NCI-H526 (cell line): ENCODE measurements around the gene AGBL5.

Experiments
- DNase-seq, 2 experiments: peaks; one replicate each; lab custom pipeline; 2025; lab: John Stamatoyannopoulos, UW

The AGBL5 gene

DNA sequence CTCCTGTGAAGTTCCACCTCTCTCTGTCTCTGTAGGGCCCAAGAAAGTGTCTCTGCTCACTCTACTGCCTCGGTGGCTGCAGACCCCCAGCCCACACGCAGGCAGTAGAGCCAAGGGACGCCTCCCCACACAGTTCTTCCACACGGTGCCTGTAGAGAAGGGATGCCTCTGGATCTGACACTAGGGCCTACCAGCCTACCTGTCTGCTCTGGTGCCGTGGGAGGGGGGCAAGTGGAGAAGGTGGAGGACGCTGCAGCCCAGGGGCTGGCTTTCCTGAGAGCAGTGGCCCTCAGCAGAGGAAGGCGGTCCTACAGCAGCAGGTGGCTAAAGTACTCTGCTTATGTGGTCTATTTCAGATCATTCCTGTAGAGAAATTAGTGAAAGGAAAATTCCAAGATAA is 27.7 kb upstream of the AGBL5 start:
- DNase-seq, result no peak

DNA sequence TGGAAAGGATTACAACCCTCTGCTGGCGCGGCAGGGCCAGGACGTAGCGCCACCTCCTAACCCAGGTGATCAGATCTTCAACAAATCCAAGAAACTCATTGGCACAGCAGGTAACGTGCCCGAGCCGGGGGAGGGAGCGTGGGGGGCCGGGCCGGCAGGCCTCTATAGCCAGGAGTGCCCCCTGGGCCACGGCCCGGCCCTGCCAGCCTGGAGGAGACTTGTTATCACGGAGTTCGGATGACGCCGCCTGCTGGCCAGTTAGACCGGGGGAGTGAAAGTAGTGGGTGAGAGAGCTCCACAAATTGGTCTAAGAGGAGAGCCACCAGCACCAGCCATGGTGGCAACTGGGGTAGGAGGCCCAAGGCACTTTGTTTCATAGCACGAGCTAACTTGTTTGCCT is 27.3 kb upstream of the AGBL5 start:
- DNase-seq, result peak in 1 of 2 experiments; percentile 19

GRCh38 chr2:27024812-27025211 is 26.7 kb upstream of the AGBL5 start:
- DNase-seq, result peak in 1 of 2 experiments; percentile 14

DNA sequence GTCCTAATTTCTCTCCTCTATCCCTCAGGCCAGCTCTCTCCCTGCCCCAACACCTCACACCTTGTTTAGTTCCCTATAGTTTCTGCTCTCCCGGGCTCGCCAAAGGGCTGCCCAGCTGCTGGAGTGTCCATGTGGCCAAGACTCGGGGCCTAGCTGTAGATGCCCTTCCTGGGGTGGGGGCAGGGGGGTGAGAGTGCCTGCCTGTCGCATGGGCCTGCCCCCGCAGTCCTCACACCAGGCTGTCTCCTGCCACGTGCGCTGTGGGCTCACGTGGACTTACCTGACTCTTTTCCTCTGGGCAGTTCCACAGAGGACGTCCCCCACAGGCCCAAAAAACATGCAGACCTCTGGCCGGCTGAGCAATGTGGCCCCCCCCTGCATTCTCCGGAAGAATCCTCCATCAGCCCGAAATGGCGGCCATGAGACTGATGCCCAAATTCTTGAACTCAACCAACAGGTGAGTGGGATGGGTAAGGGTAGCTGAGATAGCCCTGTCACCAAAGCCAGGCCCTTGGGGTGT is 26.1 kb upstream of the AGBL5 start:
- DNase-seq, result no peak

GRCh38 chr2:27025861-27026851 is 25.3 kb upstream of the AGBL5 start:
- no peak for DNase-seq

GRCh38 chr2:27027211-27027651 is 24.2 kb upstream of the AGBL5 start:
- DNase-seq, result no peak

- DNase-seq, result no peak
These were observed 22.4 kb upstream of the AGBL5 start for GRCh38 chr2:27029051-27029450.

DNA sequence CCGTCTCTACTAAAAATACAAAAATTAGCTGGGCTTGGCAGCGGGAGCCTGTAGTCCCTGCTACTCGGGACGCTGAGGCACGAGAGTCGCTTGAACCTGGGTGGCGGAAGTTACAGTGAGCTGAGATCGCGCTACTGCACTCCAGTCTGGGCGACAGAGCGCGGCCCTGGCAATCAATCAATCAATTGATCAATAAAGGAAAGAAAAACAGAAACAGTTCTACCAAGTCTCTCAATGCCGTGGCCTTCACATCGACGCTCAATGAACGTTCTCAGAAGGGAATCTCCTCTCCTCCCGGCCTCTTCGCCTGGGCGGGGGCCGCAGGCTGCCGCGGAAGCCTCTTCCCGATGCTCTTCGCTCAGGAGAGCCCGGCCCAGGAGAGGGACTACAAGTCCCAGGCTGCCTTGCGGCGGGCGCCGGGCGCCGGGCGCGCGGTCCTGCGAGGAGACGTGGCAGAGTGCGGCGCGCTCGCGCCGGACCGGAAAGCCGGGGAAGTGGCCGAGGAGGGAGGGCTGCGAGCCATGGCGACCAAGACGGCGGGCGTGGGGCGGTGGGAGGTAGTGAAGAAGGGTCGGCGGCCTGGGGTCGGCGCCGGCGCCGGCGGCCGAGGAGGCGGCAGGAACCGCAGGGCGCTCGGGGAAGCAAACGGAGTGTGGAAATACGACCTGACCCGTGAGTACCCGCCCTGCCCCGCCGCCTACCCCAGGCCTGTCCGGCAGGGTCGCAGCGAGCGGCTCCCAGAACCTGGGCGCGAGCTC is 18.8 kb upstream of the AGBL5 start, which contains the start of gene TMEM214:
TSS of gene TMEM214 (plus strand) at position 471 of the 758 bp plus-strand sequence. CDS start at position 522, 51 bp downstream.
- peak; percentile 71 to 90 for DNase-seq

GRCh38 chr2:27033253-27033852 is 18.1 kb upstream of the AGBL5 start:
- no peak for DNase-seq

GRCh38 chr2:27038012-27038411 is 13.5 kb upstream of the AGBL5 start:
- no peak for DNase-seq

- DNase-seq, result no peak
These were observed 12.7 kb upstream of the AGBL5 start for GRCh38 chr2:27038631-27039339.

DNA sequence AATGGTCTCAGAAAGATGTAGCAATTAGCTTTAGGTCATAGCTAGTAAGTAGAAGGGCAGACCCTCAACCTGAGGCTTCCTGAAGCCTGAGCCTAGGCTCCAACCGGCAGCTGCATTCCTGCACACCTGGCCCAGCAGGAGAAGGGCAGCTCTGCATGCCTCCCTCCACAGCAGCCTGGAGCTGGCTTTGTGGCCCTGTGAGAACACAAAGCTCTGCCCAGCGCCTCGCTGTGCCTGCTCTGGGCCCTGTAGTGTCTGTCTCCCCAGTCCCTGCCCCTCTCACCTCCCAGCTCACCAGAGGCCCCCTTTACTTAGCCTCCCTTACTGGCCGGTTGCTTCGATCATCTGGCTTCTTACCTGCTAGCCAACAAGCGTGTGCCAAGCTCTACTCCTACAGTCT is 12.0 kb upstream of the AGBL5 start:
- DNase-seq, result no peak

GRCh38 chr2:27039871-27040270 is 11.6 kb upstream of the AGBL5 start:
- DNase-seq, result no peak

- no peak for DNase-seq
These were observed 11.2 kb upstream of the AGBL5 start for GRCh38 chr2:27040282-27040681.

DNA sequence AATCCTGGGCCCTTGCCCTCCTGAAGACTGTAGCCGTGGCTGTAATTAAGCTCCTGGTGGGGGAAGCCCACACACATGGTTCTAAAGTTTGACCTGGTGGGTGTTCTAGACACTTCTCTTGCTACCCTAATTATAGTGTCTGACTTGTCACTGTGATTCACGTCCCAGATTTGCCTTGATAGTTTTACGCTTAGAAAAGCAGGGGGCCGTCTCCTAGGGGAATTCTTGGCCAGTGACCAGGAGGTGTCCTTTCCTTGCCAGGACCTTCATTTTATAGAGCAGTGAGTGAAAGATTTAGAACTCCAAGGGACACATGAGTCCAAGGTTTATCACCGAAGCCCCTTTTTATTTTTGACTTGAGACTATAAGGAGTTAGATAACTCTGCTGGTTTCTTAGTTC is 9.7 kb upstream of the AGBL5 start:
- DNase-seq, result no peak

GRCh38 chr2:27042159-27042661 is 9.3 kb upstream of the AGBL5 start:
- no peak for DNase-seq

DNA sequence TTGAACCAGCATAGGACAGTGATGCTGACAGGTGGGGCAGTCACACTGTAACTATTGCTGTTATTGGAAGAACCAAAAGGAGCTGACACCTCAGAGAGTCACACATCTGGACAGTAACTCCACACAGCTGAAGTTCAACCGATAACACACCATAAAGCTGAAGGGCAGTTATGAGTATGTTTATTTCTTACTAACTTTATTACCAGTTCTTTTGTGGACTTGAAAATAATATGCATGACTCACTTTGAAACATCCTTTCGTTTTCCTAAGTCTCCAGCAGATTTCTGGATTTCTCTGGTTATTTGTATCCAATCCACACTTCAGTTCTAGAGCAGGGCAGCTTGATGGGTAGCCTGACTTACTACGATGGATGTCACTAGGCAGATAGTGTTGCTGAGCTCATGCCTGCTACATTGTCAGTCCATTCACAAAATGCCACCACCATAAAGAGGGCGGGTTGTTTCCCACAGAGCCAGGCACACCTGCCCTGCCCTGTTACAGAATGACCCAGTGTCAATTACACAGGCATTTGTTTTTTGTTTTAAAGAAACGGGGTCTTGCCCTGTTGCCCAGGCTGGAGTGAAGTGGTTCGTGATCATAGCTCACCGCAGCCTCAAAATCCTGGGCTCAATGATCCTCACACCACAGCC is 8.4 kb upstream of the AGBL5 start:
- DNase-seq, result no peak

GRCh38 chr2:27049422-27050280 is 1.8 kb upstream of the AGBL5 start:
- DNase-seq, result peak; percentile 36 to 53

DNA sequence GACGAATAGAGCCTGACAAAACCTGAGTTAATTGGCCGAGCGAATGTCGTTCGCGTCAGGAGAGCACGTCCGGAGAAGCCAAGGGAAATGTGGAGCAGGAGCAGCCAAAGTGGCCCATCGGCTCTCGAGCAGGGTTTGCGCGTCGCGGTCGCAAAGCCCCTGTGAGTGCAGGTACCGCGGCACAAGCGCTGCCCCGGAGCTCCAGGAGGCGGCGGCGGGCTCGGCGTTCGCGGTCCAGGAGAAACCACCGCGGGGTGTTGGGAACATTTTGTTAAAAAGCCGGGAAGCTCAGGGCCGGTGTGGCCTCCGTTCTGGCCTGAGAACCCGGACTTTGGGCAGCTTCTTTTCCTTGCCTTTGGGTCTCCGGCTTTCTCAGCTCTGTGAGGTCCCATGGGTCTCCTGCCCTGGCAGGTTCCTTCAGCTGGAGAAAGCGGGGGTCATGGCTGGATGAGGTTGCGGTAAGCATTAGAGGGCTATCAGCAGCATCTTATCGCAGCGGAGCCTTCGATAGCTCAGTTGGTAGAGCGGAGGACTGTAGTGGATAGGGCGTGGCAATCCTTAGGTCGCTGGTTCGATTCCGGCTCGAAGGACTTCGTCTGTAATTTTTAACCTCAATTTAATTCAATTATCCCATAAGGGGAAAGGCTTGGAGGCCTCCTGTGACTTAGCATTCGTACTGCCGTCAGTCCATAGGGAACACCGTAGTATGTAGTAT is 1.0 kb upstream of the AGBL5 start:
- DNase-seq, result peak; percentile 93 to 96
